AG20443 (cell line): ENCODE data around the gene DRAP1.
A peak's percentile ranks its signal among the peaks of the same experiment; 100 is the strongest.

Source experiments
- DNase-seq: peaks from one replicate; pipeline ENCODE4 v3.0.0; 2012; ENCODE audit warnings: low spot score, mixed read lengths

Gene DRAP1

DNA sequence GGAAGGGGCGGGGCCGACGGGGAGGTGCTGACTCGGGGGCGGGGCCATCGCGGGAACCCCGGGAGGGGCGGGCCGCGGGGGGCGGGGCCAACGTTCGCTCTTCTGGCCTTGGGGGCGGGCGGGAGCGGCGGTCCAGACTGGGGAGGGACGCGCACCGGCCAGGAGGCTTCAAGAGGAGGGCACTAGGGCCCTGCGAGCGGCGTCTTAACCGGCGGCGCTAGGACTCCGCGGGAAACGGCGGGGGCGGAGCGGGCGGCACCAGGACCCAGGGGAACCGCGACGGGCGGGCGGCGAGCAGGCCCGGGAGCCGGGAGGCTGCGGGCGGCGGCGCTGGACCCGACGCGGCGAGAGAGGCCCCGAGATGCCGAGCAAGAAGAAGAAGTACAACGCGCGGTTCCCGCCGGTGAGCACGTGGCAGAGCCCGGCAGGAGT lies at the start of gene DRAP1:
Gene DRAP1 (plus strand): TSS at position 286 of the 432 bp plus-strand sequence. CDS start 76 bp downstream, at position 362.
- DNase-seq, result peak; percentile 98

DNA sequence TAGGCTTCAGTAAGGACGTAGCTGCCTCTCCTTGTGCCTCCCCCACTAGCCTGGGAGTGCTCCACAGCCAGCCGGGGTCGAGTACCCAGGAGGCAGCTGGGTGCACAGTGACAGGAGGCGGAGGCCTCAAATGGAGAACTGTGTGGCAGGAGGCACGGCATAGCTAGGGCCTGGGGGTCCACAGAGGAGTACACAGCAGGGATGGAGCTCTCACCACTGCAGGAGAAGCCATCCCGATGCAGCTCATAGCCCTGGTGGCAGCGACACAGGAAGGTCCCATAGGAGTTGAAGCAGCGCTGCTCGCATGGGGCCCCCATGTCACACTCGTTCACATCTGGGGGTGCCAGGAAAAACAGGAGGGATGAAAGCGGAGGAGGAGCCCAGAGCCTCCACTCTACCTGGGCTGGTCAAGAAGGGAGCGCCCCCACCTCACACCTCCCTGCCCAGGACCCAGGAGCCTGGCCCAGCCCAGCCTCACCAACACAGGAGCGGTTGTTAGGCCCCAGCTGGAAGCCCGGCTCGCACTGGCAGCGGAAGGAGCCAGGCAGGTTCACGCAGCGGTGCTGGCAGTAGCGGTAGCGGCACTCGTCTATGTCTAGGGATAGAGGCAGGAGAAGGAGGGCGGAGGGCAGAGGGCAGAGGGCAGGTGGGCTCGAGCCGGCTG lies 49.5 kb upstream of the DRAP1 start:
- DNase-seq, result no peak

GRCh38 chr11:65870307-65870658 lies 48.9 kb upstream of the DRAP1 start:
- no peak for DNase-seq

- no peak for DNase-seq
Measured at GRCh38 chr11:65870706-65871681, 48.2 kb upstream of the DRAP1 start.

DNA sequence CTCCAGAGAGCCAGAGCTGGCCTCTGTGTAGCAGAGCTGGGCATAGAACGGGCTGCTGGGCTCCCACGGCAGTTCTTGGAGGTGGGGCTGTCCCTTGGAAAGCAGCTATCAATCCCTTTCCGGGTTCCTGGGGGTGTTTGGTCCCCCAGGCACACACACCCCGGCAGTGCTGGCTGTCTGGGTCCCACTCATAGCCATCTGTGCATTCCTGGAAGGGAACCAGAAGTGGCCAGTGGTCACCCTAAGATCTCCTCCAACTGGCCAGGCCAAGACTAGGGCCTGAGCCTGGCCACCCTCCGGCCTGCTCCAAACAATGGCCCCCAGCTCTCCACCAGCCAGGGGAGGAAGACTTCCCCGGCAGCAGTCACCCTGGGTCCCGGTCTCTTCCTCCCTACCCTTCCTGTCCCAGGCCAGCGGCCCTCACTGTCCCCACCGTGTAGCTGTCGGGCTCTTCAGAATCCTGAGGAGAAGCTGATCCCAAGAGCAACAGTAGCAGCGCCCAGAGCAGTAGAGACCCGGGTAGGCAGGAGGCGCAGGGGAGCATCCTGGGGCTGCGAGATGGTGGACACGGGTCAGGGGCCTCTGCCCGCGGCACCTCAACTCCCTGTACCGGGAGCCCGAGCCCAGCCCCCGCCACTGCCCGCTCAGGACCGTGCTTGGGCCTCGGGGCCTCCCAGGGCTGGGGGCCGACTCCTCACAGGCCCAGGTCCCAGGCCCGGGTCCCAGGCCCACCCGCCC lies 47.2 kb upstream of the DRAP1 start:
- peak; percentile 53 for DNase-seq

- peak; percentile 68 for DNase-seq
Measured at GRCh38 chr11:65872586-65873317, 46.5 kb upstream of the DRAP1 start, which contains the start of gene EFEMP2. Gene EFEMP2 (minus strand): TSS chr11:65872800. CDS start chr11:65872354, 446 bp downstream.

DNA sequence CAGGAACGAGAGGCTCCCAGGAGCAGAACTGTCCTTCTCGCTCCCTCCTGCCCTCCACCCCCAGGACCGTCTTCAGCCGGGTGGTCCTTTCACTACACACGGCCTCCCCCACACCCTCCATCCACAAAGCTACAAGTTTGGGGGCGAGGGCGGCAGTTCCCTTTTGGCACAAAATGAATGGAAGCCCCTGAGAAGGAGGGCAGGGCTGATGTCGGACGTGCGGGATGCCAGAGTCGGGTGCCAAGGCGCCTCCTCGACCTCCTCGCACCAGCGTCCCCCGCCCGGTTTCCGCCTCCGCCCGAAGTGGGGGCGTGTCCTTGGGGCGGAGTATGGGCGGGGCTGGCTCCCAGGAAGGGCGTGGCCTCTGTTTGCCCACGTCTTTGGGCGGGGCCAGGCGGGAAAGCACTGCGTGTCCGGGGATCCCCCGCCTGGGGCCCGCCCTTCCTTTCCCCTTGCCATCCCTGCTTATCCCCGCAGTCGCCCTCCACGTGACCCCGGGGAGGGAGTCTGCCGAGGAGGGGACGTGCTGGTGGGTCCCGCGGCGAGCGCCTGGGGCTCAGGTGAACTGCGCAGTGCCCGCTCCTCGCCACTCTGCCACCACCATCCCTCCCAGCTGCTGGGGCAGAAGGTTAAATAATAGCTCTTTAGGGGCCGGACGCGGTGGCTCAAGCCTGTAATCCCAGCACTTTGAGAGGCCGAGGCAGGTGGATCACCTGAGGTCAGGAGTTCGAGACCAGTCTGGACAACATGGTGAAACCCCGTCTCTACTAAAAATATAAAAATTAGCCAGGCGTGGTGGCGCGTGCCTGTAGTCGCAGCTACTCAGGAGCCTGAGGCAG lies 45.7 kb upstream of the DRAP1 start:
- DNase-seq, result peak; percentile 97

DNA sequence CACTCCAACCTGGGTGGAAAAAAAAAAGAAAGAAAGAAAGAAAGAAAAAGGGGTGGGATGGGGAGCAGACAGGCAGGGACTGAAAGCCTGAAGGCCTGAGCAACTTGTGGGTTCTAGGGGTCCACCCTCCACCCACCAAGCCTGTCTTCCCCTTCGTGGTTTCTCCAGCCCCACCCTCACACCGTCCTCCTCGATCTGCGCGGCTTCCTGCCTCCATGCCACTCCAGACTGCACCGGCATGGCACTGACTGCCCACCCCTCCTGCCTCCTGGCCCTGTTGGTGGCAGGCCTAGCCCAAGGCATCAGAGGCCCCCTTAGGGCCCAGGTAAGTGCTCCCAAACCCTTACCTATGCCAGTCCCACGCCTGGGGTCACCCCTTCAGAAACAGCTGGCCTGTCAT lies 39.6 kb upstream of the DRAP1 start, which contains the start of gene CTSW:
Gene CTSW (plus strand): TSS at position 221 of the 400 bp plus-strand sequence. CDS start 18 bp downstream, at position 239.
- DNase-seq, result no peak

GRCh38 chr11:65880027-65880426 lies 39.2 kb upstream of the DRAP1 start:
- no peak for DNase-seq

GRCh38 chr11:65880844-65881421 lies 38.3 kb upstream of the DRAP1 start:
- no peak for DNase-seq

GRCh38 chr11:65882120-65883057 lies 36.8 kb upstream of the DRAP1 start:
- no peak for DNase-seq

DNA sequence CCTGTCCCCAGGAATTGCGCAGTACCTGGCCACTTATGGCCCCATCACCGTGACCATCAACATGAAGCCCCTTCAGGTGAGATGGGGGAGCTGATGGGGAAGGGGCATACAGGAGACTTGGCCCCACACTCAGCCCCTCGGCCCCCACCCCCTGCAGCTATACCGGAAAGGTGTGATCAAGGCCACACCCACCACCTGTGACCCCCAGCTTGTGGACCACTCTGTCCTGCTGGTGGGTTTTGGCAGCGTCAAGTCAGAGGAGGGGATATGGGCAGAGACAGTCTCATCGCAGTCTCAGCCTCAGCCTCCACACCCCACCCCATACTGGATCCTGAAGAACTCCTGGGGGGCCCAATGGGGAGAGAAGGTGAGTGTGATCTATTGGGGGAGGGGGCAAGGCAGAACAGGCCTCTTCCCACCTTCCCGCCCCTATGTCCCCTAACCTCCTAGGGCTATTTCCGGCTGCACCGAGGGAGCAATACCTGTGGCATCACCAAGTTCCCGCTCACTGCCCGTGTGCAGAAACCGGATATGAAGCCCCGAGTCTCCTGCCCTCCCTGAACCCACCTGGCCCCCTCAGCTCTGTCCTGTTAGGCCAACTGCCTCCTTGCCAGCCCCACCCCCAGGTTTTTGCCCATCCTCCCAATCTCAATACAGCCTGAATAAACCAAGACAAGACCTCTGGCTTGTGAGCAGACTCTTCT lies 36.0 kb upstream of the DRAP1 start:
- no peak for DNase-seq

DNA sequence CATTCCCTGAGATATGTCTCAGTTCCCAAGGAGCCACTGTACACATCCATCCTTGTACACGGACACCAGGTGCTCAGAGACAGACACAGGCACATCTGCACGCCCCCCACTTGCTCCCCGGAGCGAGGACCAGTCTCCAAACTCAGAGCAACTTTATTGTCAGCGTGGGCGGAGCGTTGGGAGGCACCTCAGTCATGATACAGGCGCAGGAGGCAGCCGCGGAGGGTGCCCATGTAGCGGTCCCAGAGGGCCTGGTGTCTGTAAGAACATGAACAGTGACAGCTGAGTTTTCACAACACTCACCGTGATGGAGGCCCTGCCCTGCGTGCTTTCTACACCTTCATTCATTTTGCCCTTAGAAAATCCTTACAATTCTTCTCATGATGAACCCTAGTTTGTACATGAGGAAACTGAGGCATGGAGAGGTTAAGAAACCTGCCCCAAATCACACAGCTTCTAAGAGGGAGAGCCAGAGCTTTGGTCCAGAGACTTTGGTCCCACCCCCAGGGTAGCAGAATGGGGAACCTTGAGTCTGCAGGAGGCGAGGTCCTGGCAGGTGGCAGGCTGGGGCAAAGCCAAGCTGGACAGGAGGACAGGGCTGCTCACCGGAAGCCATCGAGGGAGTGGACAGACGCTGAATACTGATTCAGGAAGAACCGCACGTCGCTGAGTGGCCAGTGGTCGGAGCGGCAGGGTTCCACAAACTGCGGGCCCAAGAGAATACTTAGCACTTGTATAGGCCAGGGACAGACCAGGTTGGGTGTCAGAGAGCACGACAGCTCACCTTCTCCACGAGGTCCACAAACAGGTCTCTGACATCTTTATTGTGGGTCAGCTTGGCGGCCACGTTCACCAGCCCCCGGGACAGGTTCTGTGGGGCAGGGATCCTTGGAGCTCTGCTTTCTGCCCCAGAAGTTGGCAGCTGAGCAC lies 35.2 kb upstream of the DRAP1 start:
- no peak for DNase-seq

- DNase-seq, result peak; percentile 86
Measured at GRCh38 chr11:65884716-65885092, 34.5 kb upstream of the DRAP1 start.

GRCh38 chr11:65885231-65885630 lies 34.0 kb upstream of the DRAP1 start:
- no peak for DNase-seq

DNA sequence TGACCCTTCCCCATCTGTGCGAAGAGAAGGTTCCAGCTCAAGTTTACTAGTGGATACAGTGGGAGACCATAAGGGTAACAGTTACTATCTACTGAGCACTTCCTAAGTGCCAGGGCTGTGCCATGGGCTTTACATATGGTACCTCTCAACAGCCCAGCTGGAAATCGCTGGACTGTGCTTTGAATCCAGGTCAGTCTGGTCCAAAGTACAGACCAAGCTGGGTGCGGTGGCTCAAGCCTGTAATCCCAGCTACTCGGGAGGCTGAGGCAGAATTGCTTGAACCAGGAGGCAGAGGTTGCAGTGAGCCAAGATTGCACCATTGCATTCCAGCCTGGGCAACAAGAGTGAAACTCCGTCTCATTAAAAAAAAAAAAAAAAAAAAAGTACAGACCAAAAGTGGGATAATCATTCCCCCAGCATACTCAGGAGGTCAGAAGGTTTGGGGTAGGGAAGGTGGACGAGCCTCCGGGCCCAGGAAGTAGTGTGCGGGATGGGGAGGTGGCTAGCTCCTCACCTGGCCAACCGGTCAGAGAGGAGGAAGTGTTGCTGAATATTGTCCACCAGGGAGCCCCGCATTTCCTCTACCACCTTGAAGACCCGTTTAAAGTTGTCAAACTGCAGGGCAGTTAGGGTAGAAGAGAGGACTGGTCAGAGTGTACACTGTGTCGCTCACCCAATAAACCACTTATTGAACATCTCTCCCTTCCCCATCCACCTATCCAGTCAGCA lies 33.3 kb upstream of the DRAP1 start:
- DNase-seq, result no peak
